ENCODE measurements around the gene FGF18. TPM values are rescaled to one million over a fixed set of nuclear protein-coding genes. Genes with fewer than 3 reads are reported as not detected.
A peak's percentile ranks its signal among the peaks of the same experiment; 100 is the strongest.

Gene FGF18
- total and polyA plus RNA-seq, 2 of the 4 experiments (the other 2 are of a cell fraction) = 0.15 TPM; not detected in 1

GRCh38 chr5:171495122-171495700, 75.8 kb downstream of the FGF18 start:
- Histone ChIP-seq H3K23ac (ENCODE audit: low read depth, low read length) (peak overlapping the region; percentile 52), H4K91ac (ENCODE audit: insufficient read depth, low read depth, low read length) (peak overlapping the region; percentile 70), H3K18ac (ENCODE audit: low read depth, low read length) (peak overlapping the region; percentile 49; the same call in 1 of the 2 replicates), H4K20me1 (ENCODE audit: insufficient read depth, low read length) (no peaks in the 10 kb centered on the region), H3K56ac (ENCODE audit: extremely low read depth, insufficient read depth, low read length) (0 out of 2 replicates have a peak overlapping the region, but pooled peaks have one; percentile 10), H2BK5ac (ENCODE audit: low read depth, low read length, poor library complexity, severe bottlenecking) (no peak overlapping the region), H3K4me3 (ENCODE audit: insufficient read depth, low read depth, low read length) (no peak overlapping the region), H3K4ac (ENCODE audit: low read depth, low read length) (peak overlapping the region; percentile 81), H3K79me1 (ENCODE audit: low read depth in 1 of 2, low read length in 2 of 2) (no peaks in the 10 kb centered on the region), H2BK120ac (ENCODE audit: low read depth, low read length) (peak overlapping the region; percentile 84), H4K8ac (ENCODE audit: low read depth in 2 of 2, low read length in 2 of 2) (peak overlapping the region; percentile 13 to 81; a peak in 1 of 4 replicates), H3K27ac (ENCODE audit: insufficient read depth, low read length) (peak overlapping the region; percentile 80; the same call in 1 of the 2 replicates), H3K36me3 (ENCODE audit: control insufficient read depth, insufficient read depth, low read length) (no peaks in the 10 kb centered on the region), H2BK15ac (ENCODE audit: low read depth, low read length) (0 out of 3 replicates have a peak overlapping the region, but pooled peaks have one; percentile 78), H2AFZ (replicated peaks; ENCODE audit: low read length, poor library complexity) (peak overlapping the region; percentile 87), H3K9me3 (ENCODE audit: control insufficient read depth, insufficient read depth, low read length) (no peaks in the 10 kb centered on the region), H3K4me1 (ENCODE audit: control insufficient read depth, insufficient read depth, low read length) (peaks cover 14% of the 10 kb centered on the region), H3K27me3 (ENCODE audit: control insufficient read depth, insufficient read depth, low read length) (peaks cover 3% of the 10 kb centered on the region), H3K9me1 (ENCODE audit: insufficient read depth, low read length) (peaks cover 13% of the 10 kb centered on the region), H2AK9ac (replicated peaks; ENCODE audit: low read depth, low read length, poor library complexity) (no peak overlapping the region), H3K4me2 (ENCODE audit: low read depth, low read length) (peak overlapping the region; percentile 19; the same call in 1 of the 2 replicates), H2BK20ac (ENCODE audit: low read depth, low read length) (peak overlapping the region; percentile 69), H3K9ac (ENCODE audit: low read depth, low read length) (no peak overlapping the region), H2AK5ac (ENCODE audit: low read depth, low read length) (peak overlapping the region; percentile 94), H3K14ac (replicated peaks; ENCODE audit: low read depth, low read length) (peak overlapping the region; percentile 58; the same call in 1 of the 2 replicates), H4K5ac (ENCODE audit: low read depth, low read length) (no peak overlapping the region; the same call in 1 of the 2 replicates)
- dilution Hi-C loops (cut with HindIII; ENCODE audit: low sequenced_read_pairs, unreplicated experiment) (no loop called here), in situ Hi-C loops (cut with MboI; ENCODE audit: low sequenced_read_pairs) (no loop called here), intact Hi-C loops (cut with micrococcal nuclease) (no loop called here)
- CTCF ChIA-PET = interaction anchor here (1.0 kb wide), 1 partner anchor 22 kb away, joined by 4 read pairs; no protein-coding TSS in a partner anchor
- no peak for DNase-seq
- ATAC-seq (ENCODE audit: low read depth) = peak; percentile 25
- 90% methylated on average over 2 of the region's 5 CpGs; no CpG with 5 or more reads in 1 of the 2 experiments for WGBS, 2 experiments (ENCODE audit: extremely low coverage in 2 of 2, insufficient read length in 1 of 2)
- TF ChIP-seq SMC3 (IDR thresholded peaks at IDR 0.05; ENCODE audit: low read depth, low read length) = no peak
- no peak for TF ChIP-seq MAZ (IDR thresholded peaks at IDR 0.05; ENCODE audit: borderline replicate concordance, low read depth, low read length)
- no peak for TF ChIP-seq MXI1 (IDR thresholded peaks at IDR 0.05; ENCODE audit: borderline replicate concordance, low read depth, low read length)
- no peak for TF ChIP-seq MAFK (IDR thresholded peaks at IDR 0.05; ENCODE audit: low read depth, low read length)
- TF ChIP-seq, protein P1, sequence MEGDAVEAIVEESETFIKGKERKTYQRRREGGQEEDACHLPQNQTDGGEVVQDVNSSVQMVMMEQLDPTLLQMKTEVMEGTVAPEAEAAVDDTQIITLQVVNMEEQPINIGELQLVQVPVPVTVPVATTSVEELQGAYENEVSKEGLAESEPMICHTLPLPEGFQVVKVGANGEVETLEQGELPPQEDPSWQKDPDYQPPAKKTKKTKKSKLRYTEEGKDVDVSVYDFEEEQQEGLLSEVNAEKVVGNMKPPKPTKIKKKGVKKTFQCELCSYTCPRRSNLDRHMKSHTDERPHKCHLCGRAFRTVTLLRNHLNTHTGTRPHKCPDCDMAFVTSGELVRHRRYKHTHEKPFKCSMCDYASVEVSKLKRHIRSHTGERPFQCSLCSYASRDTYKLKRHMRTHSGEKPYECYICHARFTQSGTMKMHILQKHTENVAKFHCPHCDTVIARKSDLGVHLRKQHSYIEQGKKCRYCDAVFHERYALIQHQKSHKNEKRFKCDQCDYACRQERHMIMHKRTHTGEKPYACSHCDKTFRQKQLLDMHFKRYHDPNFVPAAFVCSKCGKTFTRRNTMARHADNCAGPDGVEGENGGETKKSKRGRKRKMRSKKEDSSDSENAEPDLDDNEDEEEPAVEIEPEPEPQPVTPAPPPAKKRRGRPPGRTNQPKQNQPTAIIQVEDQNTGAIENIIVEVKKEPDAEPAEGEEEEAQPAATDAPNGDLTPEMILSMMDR (conservative IDR thresholded peaks at IDR 0.05; ENCODE audit: low read depth, low read length) = no peak
- no peak for TF ChIP-seq RCOR1 (IDR thresholded peaks at IDR 0.05; ENCODE audit: insufficient replicate concordance, low read length)
- TF ChIP-seq NFE2L2 (IDR thresholded peaks at IDR 0.05; ENCODE audit: low read depth, low read length) = no peak
- TF ChIP-seq RFX5 (IDR thresholded peaks at IDR 0.05; ENCODE audit: low read depth, low read length) = no peak
- no peak for TF ChIP-seq ELK1 (IDR thresholded peaks at IDR 0.05; ENCODE audit: borderline replicate concordance, low read depth, low read length)
- TF ChIP-seq BHLHE40 (IDR thresholded peaks at IDR 0.05; ENCODE audit: low read depth, low read length) = no peak
- no peak for TF ChIP-seq USF2 (IDR thresholded peaks at IDR 0.05; ENCODE audit: low read depth, low read length)
- no peak for TF ChIP-seq FOS (IDR thresholded peaks at IDR 0.05; ENCODE audit: low read depth, low read length)
- no peak for TF ChIP-seq CEBPB (IDR thresholded peaks at IDR 0.05; ENCODE audit: low read depth, low read length)
- no peak for TF ChIP-seq RAD21 (IDR thresholded peaks at IDR 0.05; ENCODE audit: low read length)
- no TSS peak for BruUV-seq (replicated peaks)
- POLR2A ChIA-PET (ENCODE audit: unreplicated experiment) = no interaction called here
